Type B pancreatic cell (in vitro differentiated cells): Measurements from ENCODE around the gene ANKLE2. TPM values are rescaled to one million over a fixed set of nuclear protein-coding genes. Genes with fewer than 3 reads are reported as not detected.
A peak's percentile ranks its signal among the peaks of the same experiment; 100 is the strongest.
"Not testable (repeated sequence)": the region's sequence is repeated elsewhere in the genome, so short reads cannot be mapped to it uniquely, and the experiment has no call there.

Source experiments
- DNase-seq: peaks from one replicate; pipeline ENCODE4 v3.0.0; 2021; ENCODE audit warnings: mixed read lengths; ENCODE audit not compliant: unreplicated experiment; ENCODE audit errors: extremely low spot score
- H3K27ac Mint-ChIP-seq: 2 replicates; pipeline ENCODE4 v1.8.0; 2021; ENCODE audit warnings: mild to moderate bottlenecking, mixed read lengths
- H3K27me3 Mint-ChIP-seq: 2 replicates; pipeline ENCODE4 v1.8.0; 2021; ENCODE audit warnings: mixed read lengths
- H3K36me3 Mint-ChIP-seq: 2 replicates; pipeline ENCODE4 v1.8.0; 2021; ENCODE audit warnings: mixed read lengths
- H3K4me1 Mint-ChIP-seq: one replicate; pipeline ENCODE4 v1.8.0; 2021; ENCODE audit warnings: mixed read lengths; ENCODE audit not compliant: unreplicated experiment
- H3K4me3 Mint-ChIP-seq: 2 replicates; pipeline ENCODE4 v1.8.0; 2021; ENCODE audit warnings: mild to moderate bottlenecking, mixed read lengths
- H3K9me3 Mint-ChIP-seq: 2 replicates; pipeline ENCODE4 v1.8.0; 2021; ENCODE audit warnings: mixed read lengths
- CTCF ChIP-seq: fragments of 200-600 bp; sonication (generic); conservative IDR thresholded peaks from 2 replicates; pipeline ENCODE4 v1.5.0; 2021; ENCODE audit warnings: antibody characterized with exemption, mild to moderate bottlenecking
- total RNA-seq: library from RNA; stranded (reverse); gene quantifications from 2 replicates; pipeline ENCODE4 v1.2.1, GENCODE V29; 2021; ENCODE audit warnings: low replicate concordance

Gene ANKLE2
- total RNA-seq, 1 donor from 2014 or later, result 75.9 TPM

- no peak for DNase-seq
- H3K4me3 Mint-ChIP-seq, result no peak overlapping the region
- H3K27ac Mint-ChIP-seq, result no peak overlapping the region
- no peak for TF ChIP-seq CTCF
- peaks cover 12% of the 10 kb centered on the region for H3K36me3 Mint-ChIP-seq
- no peaks in the 10 kb centered on the region for H3K27me3 Mint-ChIP-seq
- H3K9me3 Mint-ChIP-seq, result no peaks in the 10 kb centered on the region
- peaks cover 12% of the 10 kb centered on the region for H3K4me1 Mint-ChIP-seq
Observed at GRCh38 chr12:132764231-132764630, 2.6 kb upstream of the ANKLE2 start.

- H3K27ac Mint-ChIP-seq, result peak overlapping the region; percentile 77
- H3K9me3 Mint-ChIP-seq, result no peaks in the 10 kb centered on the region
- peak; percentile 53 for TF ChIP-seq CTCF
- peaks cover 7% of the 10 kb centered on the region for H3K36me3 Mint-ChIP-seq
- peak overlapping the region; percentile 81 for H3K4me3 Mint-ChIP-seq
- peak; percentile 90 for DNase-seq
- H3K4me1 Mint-ChIP-seq, result peaks cover 6% of the 10 kb centered on the region
- H3K27me3 Mint-ChIP-seq, result no peaks in the 10 kb centered on the region
Observed at GRCh38 chr12:132761921-132762583, 420 bp upstream of the ANKLE2 start.

GRCh38 chr12:132759359-132759758, 2.3 kb downstream of the ANKLE2 start:
- no peaks in the 10 kb centered on the region for H3K9me3 Mint-ChIP-seq
- H3K4me1 Mint-ChIP-seq, result peaks cover 6% of the 10 kb centered on the region
- H3K27ac Mint-ChIP-seq, result no peak overlapping the region
- no peak overlapping the region for H3K4me3 Mint-ChIP-seq
- peaks cover 15% of the 10 kb centered on the region for H3K36me3 Mint-ChIP-seq
- H3K27me3 Mint-ChIP-seq, result no peaks in the 10 kb centered on the region
- no peak for TF ChIP-seq CTCF
- no peak for DNase-seq

GRCh38 chr12:132758825-132759224, 2.8 kb downstream of the ANKLE2 start:
- H3K36me3 Mint-ChIP-seq, result peaks cover 18% of the 10 kb centered on the region
- H3K27ac Mint-ChIP-seq, result not testable (repeated sequence)

GRCh38 chr12:132754160-132754932, 7.3 kb downstream of the ANKLE2 start:
- H3K4me1 Mint-ChIP-seq, result no peaks in the 10 kb centered on the region
- DNase-seq, result no peak
- peaks cover 13% of the 10 kb centered on the region for H3K36me3 Mint-ChIP-seq
- no peaks in the 10 kb centered on the region for H3K27me3 Mint-ChIP-seq
- no peak overlapping the region for H3K27ac Mint-ChIP-seq
- TF ChIP-seq CTCF, result no peak
- no peak overlapping the region for H3K4me3 Mint-ChIP-seq
- H3K9me3 Mint-ChIP-seq, result no peaks in the 10 kb centered on the region

More at GRCh38 chr12:132758825-132759224, 2.8 kb downstream of the ANKLE2 start:
- H3K4me3 Mint-ChIP-seq, DNase-seq, H3K4me1 Mint-ChIP-seq, H3K27me3 Mint-ChIP-seq, H3K9me3 Mint-ChIP-seq: not testable (repeated sequence)

- not testable (repeated sequence) for DNase-seq, H3K9me3 Mint-ChIP-seq
- H3K36me3 Mint-ChIP-seq, result peaks cover 13% of the 10 kb centered on the region
Observed at GRCh38 chr12:132753670-132754069, 8.0 kb downstream of the ANKLE2 start.

More at GRCh38 chr12:132753670-132754069, 8.0 kb downstream of the ANKLE2 start:
- H3K27ac Mint-ChIP-seq, H3K27me3 Mint-ChIP-seq, H3K4me1 Mint-ChIP-seq, H3K4me3 Mint-ChIP-seq: not testable (repeated sequence)
